Measurements from ENCODE around the gene TNRC18.
A peak's percentile ranks its signal among the peaks of the same experiment; 100 is the strongest.

Gene TNRC18

DNA sequence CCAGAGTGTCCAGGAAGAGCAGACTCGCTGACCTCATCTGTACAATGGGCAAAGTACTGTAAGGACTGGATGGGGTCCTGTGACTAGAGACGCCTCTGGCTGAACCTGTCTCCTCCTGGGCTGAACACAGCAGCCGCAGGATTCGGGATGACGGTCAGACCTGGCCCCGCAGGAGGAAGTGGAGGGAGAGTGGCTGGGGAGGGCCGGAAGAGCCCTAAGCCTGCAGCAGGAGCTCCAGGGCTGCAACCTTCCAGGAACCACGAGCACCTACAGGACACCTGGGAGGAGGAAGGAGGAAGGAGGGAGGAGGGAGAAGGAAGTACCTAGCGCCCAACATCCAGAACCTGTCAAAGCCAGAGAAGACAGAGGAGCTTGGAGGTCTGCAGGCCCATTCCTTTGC, 30.3 kb downstream of the TNRC18 start:
- H3K4me2 ChIP-seq (ENCODE audit: insufficient read depth, low read length) = no peak overlapping the region
- DNase-seq (no peak), ATAC-seq (ENCODE audit: insufficient read depth, low read depth) (no peak)
- peaks cover 60% of the 10 kb centered on the region for H3K36me3 ChIP-seq (ENCODE audit: insufficient read depth, low read length)
- peaks cover 65% of the 10 kb centered on the region for H3K79me2 ChIP-seq (ENCODE audit: insufficient read depth, low read length)
- H4K20me1 ChIP-seq (ENCODE audit: insufficient read depth, low read length) = peaks cover 26% of the 10 kb centered on the region
- H3K27me3 ChIP-seq (ENCODE audit: insufficient read depth, low read length, poor library complexity) = no peaks in the 10 kb centered on the region
- H3K4me3 ChIP-seq (ENCODE audit: low read depth in 1 of 2, low read length in 2 of 2) = no peak overlapping the region
- no peak overlapping the region for H3K27ac ChIP-seq (ENCODE audit: low read length)
- TF ChIP-seq EZH2 (IDR thresholded peaks at IDR 0.05; ENCODE audit: borderline replicate concordance, low read depth, low read length, severe bottlenecking) (no peak), CTCF (IDR thresholded peaks at IDR 0.05; ENCODE audit: borderline replicate concordance, extremely low read depth, low read length, poor library complexity, severe bottlenecking) (no peak)
- H3K9me3 ChIP-seq (ENCODE audit: insufficient read depth, low read length, severe bottlenecking) = no peaks in the 10 kb centered on the region
- H3K9ac ChIP-seq (ENCODE audit: low read depth, low read length) = no peak overlapping the region
- H3K4me1 ChIP-seq (ENCODE audit: insufficient read depth, low read length) = peaks cover 25% of the 10 kb centered on the region
- no peak overlapping the region for H2AFZ ChIP-seq (ENCODE audit: low read depth, low read length)

- DNase-seq (no peak), ATAC-seq (ENCODE audit: insufficient read depth, low read depth) (no peak)
- Histone ChIP-seq H3K4me2 (ENCODE audit: insufficient read depth, low read length) (no peak overlapping the region), H3K27me3 (ENCODE audit: insufficient read depth, low read length, poor library complexity) (no peaks in the 10 kb centered on the region), H3K9me3 (ENCODE audit: insufficient read depth, low read length, severe bottlenecking) (no peaks in the 10 kb centered on the region), H3K27ac (ENCODE audit: low read length) (peak overlapping the region; percentile 26; the same call in 1 of the 2 replicates), H3K36me3 (ENCODE audit: insufficient read depth, low read length) (peaks cover 80% of the 10 kb centered on the region), H3K79me2 (ENCODE audit: insufficient read depth, low read length) (peaks cover 74% of the 10 kb centered on the region), H3K4me3 (ENCODE audit: low read depth in 1 of 2, low read length in 2 of 2) (no peak overlapping the region), H4K20me1 (ENCODE audit: insufficient read depth, low read length) (peaks cover 37% of the 10 kb centered on the region), H3K4me1 (ENCODE audit: insufficient read depth, low read length) (peaks cover 17% of the 10 kb centered on the region), H3K9ac (ENCODE audit: low read depth, low read length) (no peak overlapping the region), H2AFZ (ENCODE audit: low read depth, low read length) (no peak overlapping the region)
- TF ChIP-seq EZH2 (IDR thresholded peaks at IDR 0.05; ENCODE audit: borderline replicate concordance, low read depth, low read length, severe bottlenecking) = no peak
- no peak for TF ChIP-seq CTCF (IDR thresholded peaks at IDR 0.05; ENCODE audit: borderline replicate concordance, extremely low read depth, low read length, poor library complexity, severe bottlenecking)
Measured at GRCh38 chr7:5390918-5391317, 32.7 kb downstream of the TNRC18 start.

GRCh38 chr7:5388905-5389433, 34.7 kb downstream of the TNRC18 start:
- no peak overlapping the region for H3K27ac ChIP-seq (ENCODE audit: low read length)
- peaks cover 65% of the 10 kb centered on the region for H3K79me2 ChIP-seq (ENCODE audit: insufficient read depth, low read length)
- H3K4me2 ChIP-seq (ENCODE audit: insufficient read depth, low read length) = no peak overlapping the region
- no peak for DNase-seq
- 0 out of 2 replicates have a peak, but pooled peaks cover 6% of the 10 kb centered on the region for H3K4me1 ChIP-seq (ENCODE audit: insufficient read depth, low read length)
- H3K9ac ChIP-seq (ENCODE audit: low read depth, low read length) = no peak overlapping the region
- peaks cover 35% of the 10 kb centered on the region for H4K20me1 ChIP-seq (ENCODE audit: insufficient read depth, low read length)
- no peak for TF ChIP-seq CTCF (IDR thresholded peaks at IDR 0.05; ENCODE audit: borderline replicate concordance, extremely low read depth, low read length, poor library complexity, severe bottlenecking)
- TF ChIP-seq EZH2 (IDR thresholded peaks at IDR 0.05; ENCODE audit: borderline replicate concordance, low read depth, low read length, severe bottlenecking) = no peak
- H3K27me3 ChIP-seq (ENCODE audit: insufficient read depth, low read length, poor library complexity) = no peaks in the 10 kb centered on the region
- no peaks in the 10 kb centered on the region for H3K9me3 ChIP-seq (ENCODE audit: insufficient read depth, low read length, severe bottlenecking)
- H2AFZ ChIP-seq (ENCODE audit: low read depth, low read length) = no peak overlapping the region
- ATAC-seq (ENCODE audit: insufficient read depth, low read depth) = no peak
- H3K4me3 ChIP-seq (ENCODE audit: low read depth in 1 of 2, low read length in 2 of 2) = no peak overlapping the region
- peaks cover 75% of the 10 kb centered on the region for H3K36me3 ChIP-seq (ENCODE audit: insufficient read depth, low read length)

All from DND-41 (cell line).